Ammon's horn (tissue), 1 donor: ENCODE results near the gene PTPN20.
"Not testable (repeated sequence)": the region's sequence is repeated elsewhere in the genome, so short reads cannot be mapped to it uniquely, and the experiment has no call there.

ENCODE experiments used
- DNase-seq: peaks from one replicate; pipeline ENCODE4 v3.0.0-alpha.2; 2016; ENCODE audit warnings: low spot score

PTPN20 gene, protein sequence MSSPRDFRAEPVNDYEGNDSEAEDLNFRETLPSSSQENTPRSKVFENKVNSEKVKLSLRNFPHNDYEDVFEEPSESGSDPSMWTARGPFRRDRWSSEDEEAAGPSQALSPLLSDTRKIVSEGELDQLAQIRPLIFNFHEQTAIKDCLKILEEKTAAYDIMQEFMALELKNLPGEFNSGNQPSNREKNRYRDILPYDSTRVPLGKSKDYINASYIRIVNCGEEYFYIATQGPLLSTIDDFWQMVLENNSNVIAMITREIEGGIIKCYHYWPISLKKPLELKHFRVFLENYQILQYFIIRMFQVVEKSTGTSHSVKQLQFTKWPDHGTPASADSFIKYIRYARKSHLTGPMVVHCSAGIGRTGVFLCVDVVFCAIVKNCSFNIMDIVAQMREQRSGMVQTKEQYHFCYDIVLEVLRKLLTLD

DNA sequence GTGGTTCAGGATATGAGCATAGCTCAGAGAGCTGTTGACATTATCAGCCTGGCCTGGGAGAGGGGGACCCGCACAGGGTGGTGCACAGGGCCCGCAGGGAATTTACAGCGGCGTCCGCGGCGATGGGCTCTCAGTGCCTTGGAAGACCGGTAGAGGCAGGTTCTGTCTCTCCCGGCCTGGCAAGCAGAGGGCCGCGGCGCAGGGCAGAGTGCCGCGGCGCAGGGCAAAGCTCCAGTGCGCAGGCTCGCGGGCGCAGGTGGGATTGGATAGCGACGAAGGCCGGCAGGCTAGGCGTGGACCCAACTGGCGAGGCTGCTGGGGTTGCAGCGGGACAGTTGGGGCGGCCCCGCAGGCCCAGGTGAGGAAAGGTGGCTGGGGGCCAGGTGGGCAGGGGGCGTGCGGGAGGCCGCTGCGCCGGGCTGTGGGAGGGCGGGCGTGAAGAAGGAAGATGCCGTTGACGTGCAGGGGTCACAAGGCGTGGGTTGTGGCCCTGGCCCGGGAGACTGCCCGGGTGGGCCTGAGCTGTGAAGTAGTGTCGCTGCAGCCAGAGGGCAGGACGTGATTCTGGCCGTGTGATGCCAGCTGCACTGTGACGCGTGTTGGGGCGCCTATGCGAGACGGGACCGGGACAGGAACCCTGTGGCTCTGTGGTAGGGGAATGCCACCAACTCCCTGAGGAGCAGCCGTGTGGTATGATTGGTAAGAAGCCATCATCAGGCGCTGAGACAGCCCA, at the start of gene PTPN20:
Gene PTPN20 (plus strand): TSS at position 285 of the 733 bp plus-strand sequence. CDS start 21,072 bp downstream, outside the sequence.
- DNase-seq = peak; percentile 2

DNA sequence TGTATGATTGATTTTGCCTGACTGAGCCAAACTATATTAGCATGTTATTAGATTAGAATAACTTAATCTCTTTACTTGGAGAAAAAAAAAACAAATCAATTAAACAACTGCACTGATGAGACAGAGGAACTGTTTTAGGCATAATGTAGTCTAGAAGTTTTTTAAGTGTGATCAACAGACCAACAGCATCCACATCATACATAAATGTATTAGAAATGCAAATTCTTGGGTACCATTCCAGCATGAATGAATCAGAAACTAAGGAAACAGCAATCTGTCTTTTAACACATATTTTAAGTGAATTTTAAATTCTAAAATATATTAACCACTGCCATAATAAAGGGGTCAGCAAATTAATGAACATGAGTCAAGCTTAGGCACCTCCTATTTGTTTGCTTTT, 41.5 kb upstream of the PTPN20 start:
- not testable (repeated sequence) for DNase-seq

DNA sequence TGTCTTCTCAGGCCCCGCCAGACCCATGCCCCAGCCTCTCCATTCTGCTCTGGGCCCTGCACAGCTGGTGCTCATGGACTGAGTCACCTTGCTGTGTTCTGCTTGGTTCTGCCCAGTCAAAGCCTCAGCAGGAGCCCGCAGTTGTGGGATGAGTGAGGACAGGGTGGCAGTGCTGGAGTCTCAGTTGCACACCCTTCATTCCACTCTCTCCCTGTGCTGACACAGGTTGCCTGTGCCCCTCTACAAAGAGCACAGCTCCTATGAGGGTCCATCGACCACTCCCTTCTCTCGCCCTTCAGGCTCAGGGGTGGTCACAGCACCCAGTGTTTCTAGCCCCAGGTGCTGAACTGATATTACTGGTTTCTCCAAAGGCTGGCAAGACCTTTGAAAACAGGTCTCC, 39.6 kb upstream of the PTPN20 start:
- not testable (repeated sequence) for DNase-seq

DNA sequence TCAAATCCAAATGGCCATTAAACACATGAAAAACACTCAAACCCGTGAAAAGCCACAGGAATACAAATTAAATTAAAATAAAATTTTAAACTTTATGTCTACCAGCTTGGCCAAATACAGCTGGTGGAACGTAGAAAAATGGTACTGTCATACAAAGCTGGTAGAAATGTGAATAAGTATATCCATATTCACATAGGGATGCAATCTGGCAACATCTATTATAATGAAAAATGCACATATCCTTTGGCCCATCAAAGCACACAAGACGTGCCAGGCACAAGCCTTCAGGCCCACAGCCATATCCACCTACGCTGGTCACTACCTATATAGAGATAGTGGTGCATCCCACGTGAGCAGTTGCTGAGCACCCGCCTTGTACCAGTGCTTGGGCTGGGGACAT, 35.9 kb upstream of the PTPN20 start:
- not testable (repeated sequence) for DNase-seq

DNA sequence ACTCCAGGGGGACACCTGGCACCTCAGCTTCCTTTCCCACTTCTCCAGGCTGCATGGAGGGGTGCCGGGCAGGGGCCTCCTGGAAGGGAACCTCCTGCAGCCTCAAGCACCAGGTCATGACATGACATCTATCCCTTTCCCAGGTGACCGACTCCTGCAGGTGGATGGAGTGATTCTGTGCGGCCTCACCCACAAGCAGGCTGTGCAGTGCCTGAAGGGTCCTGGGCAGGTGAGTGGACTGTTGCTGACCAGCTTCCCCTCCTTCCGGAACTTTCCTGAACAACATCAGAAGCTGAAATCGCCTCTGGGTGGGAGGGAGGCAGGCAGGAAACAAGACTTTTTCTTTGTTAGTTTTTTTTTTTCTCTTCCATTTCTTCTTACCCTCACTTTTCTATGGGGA, 34.5 kb upstream of the PTPN20 start:
- DNase-seq = not testable (repeated sequence)

DNA sequence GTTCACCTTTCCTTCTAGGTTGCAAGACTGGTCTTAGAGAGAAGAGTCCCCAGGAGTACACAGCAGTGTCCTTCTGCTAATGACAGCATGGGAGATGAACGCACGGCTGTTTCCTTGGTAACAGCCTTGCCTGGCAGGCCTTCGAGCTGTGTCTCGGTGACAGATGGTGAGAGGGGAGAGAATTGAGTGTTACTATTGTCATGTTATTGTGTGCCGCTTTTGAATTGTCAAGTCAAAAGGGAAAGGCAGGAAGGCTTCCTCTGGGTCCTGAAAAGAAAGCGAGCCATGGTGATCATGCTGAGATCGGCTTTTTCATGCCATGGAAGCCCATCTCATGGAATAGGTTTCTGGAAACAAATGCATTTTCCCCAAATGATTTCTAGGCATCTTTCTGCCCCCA, 32.5 kb upstream of the PTPN20 start:
- DNase-seq = peak; percentile 71

DNA sequence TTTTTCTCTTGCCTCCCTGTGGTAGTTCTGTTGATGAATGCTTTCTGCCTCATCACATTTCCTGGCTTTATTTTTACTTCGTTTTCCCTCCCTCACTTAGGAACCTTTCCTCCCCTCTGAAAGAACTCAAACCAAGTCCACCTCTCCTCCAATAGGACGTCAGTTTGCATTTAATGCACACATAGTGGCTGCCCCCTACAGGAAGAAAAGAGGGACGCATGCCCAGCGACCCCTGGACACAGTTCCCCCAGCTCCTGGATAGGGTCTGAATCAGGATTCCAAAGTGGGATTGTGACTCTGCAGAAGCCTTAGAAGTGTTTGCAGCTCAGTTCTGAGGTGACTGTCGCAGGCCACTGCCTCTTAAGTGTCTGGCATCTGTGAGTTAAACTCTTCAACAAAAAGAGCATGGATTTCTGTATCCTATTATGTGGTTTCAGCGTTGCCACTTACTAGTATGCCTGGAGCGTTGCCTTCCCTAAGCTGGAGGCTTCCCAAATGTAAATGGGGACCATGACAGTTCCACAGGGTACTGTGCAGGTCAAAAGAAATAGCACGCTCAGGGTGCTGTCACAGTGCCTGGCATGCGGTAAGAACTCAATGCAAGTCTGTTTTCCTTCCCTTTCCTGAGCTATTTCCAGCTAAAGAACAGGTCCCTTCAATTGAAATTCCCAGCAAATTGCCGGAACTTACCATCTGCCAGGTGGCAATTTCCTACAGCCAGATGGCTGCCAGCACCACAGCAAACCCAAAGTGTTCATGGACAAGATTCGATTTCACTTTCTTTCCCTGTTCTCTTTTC, 20.2 kb upstream of the PTPN20 start:
- peak; percentile 14 for DNase-seq

DNA sequence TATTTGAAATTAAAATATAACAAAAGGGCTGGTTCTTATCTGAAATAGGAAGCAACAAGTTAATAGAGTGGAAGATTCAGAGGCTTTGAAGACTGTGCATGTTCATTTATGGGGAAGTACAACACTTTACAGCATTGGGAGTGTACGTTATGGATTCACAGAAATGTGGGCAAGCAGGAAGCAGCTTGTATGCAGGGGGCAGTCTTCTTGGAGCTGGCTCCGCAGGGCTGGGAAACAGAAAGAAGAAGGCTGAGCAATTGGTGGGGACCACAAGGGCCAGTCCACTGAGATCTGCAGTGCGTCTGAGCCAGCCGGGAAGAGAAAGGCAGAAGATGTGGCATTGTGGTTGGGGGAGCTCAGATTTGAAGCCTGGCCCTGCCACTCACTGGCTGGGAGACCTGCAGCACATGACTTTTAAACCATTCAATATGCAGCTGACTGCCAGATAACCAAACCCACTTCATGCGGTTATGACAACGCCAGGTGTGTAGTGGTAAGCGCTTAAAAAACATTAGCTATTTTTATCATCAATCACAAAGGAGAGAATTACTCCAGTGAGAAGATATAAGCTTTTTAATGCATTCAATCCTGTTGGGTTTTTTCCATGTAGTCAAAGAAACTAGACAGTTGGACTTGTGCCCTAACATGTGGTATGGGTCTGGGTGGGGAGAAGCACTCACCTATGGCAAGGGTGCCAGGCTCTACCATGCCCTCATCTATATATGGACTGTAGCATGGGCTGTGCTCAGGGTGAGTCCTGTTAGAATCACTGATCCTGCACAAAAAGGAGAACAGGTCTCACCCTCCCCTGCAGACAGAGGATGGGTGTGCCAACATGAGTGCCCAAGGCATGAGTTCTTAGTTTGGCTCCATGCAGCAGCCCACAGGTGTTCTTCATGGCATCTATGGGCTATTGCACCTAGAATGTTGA, 14.2 kb upstream of the PTPN20 start:
- not testable (repeated sequence) for DNase-seq

DNA sequence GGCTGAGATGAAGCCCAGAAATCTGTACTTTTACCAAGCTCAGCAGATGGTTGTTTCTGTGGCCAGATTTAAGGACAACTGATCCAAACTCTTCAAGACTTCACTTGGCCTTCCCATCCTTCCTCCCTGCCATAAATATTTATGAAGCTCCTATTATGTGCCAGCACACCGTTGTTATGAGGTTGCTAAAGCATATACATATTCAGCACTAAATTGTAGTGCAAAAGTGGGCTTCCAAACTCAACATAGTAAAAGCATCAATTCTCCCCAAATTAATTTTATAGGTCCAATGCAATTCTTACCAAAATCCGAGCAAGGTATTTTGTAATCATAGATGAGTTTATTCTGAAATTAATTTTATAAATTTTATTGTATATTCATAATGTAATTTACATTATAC, 10.0 kb upstream of the PTPN20 start:
- DNase-seq = not testable (repeated sequence)

DNA sequence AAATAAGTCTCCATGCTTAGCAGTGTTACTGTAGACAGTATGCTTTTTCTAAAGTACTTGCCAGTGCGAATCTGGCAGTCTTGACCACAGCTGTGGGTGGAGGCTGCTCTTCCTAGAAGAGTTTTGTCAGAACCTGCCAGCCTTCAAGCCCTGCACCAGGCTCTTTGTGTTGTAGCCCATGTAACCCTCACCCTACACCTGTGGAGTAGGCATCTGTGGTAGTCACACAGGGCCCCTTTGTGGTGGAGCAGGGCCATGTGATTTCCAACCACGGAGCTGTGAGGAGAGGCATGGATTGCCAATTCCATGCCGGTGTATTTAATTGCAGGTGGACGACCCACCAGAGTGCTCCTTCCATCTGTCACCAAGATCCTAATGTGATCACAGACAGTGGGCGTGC, 7.4 kb upstream of the PTPN20 start:
- not testable (repeated sequence) for DNase-seq

DNA sequence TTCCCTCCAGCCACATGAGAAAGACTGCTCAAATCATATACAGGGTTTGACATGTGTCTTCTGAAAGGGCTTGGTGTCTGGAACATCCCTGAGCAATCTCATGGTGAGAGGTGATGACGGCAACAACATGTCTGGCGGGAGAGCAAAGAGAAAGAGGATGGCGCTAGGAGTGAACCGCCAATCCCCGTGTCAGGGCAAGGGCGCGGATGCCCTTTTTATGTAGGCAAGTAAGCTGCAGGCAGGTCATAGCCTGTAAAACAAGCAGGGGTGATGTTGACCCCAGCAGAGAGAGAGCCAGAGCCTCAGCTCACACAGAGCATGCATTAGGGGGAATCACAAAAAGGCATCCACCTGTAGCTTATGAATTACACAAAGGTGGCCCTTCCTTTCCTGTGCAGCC, 4.9 kb upstream of the PTPN20 start:
- DNase-seq = not testable (repeated sequence)

DNA sequence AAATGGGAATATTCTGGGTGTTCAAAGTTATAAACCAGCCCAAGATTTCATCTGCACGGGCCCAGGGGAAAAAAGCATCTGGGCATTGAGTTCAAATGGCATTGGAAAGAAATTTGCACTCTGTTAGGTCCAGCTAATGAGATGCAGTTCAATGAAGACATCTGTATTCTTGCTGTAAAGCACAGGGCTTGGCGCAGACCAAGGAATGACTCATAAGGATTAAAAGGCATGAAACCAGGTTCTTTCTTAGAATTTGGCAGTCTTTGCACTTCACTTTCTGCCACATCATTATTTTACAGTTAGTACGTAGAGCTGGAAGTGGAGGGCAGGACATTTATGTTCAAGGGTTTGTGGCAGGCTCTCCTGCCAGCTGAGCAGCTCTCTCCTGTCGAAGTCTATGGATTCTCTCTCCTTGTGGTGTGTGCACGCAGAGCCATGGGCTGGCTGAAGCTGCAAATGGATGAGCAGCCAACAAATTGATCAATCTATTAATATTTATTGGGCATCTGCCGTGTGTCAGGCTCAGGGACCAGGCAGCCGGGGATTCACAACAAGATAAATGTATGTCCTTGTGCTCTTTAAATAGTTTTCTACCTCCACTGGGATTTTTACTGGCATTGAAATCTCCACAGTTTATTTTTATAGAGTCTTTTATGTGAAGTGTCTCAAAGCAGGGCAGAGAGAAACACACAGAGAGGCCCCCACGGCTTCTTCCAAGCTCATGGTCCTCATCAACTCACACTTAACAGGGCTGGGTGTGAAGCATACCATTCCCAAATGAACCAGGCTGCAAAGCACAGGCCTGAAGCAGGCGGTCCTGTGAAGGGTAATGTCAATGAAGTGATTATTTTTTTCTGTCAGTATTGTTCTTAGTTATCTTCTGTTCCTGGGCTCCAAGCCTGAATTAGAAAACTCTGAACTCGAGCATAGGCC, 3.8 kb upstream of the PTPN20 start:
- DNase-seq = not testable (repeated sequence)

DNA sequence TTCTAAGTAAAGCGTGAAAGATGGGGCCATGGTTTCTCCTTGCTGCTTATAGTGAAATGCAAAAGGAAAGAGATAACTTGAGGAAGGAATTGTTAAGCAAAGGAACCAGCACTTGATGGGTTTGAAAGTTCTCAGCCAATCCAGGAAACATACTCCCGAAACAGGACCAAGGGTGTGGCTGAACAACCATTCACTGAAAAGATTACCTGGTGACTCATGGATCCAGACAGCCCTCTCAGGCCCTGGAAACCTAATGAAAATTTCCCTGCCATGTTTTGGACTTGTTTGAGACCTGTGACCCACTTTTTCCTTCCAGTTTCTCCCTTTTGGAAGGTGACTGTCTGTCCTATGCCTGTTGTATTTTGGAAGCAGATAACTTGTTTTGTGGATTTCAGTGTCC, 11.3 kb downstream of the PTPN20 start:
- not testable (repeated sequence) for DNase-seq

DNA sequence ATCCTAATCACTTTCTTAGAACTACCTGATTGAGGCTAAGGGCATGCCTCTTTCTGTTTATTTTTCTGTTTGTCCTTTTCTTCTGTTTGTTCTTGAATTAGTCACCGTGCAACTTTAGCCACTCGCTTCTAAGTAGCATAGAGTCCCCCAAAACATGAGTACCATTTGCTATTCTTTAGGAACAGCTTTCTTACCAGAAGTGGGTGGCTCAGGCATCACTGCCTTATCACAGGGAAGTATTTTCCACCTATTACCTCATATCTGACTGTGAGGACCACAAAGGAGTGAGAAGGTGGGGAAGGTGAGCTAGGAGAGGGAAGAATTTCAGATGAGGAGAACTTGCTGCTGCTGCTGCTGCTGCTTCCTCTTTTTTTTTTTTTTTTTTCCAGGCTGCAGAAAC, 13.9 kb downstream of the PTPN20 start:
- DNase-seq = not testable (repeated sequence)

DNA sequence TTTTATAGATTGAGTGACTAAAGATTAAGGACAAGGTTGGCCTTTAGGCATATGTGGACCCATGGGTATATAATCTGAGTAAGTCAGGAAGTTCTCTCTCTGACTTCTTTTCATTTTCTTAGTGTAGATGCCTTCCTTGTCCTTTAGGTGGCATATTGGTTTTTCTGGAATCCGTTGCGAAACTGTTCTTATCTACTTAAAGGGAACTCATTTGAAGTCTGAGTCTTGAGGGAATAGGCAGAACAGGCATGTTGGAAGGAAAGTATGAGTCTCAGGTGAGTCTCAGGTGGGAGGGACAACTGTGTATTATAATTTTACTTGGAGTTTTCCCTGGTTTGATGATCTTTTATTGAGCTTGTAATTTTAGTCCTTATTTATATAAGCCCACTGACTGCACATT, 14.6 kb downstream of the PTPN20 start:
- DNase-seq = not testable (repeated sequence)

DNA sequence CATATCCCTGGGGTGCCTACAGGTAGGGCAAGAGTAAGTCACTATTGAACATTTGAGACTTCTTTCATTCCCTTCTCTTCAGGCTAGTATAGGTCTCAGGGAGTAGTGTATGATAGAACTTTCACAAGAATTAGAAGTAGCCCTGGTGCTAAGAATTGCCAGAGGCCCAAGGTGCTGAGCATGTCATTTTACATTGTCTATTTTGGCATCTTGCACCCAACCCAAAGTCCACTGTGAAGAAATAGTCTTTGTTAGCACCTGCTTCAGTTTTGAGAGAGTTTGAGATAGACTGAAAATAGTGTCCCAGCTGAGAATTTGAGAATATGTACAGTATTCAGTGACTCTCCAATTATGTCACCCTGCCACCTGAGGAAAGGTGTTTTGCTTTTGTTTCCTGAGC, 17.6 kb downstream of the PTPN20 start:
- DNase-seq = not testable (repeated sequence)

DNA sequence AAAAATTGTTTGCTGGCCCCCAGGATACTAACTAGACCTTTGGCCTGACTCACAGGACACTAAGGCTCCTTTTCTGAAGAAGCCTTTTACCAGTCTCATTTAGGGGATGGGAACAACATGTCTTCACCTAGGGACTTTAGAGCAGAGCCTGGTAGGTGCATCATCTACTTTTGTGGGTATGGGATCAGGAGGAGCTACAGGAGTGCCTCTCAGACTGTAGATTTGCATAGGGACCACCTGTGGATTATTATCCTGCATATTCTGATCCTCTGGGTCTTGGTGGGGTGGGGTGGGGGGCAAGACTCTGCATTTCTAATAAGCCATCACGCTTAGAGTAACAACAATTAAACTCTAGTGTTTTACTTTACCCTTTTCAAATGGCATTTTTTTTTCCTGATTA, 21.2 kb downstream of the PTPN20 start:
- DNase-seq = not testable (repeated sequence)

DNA sequence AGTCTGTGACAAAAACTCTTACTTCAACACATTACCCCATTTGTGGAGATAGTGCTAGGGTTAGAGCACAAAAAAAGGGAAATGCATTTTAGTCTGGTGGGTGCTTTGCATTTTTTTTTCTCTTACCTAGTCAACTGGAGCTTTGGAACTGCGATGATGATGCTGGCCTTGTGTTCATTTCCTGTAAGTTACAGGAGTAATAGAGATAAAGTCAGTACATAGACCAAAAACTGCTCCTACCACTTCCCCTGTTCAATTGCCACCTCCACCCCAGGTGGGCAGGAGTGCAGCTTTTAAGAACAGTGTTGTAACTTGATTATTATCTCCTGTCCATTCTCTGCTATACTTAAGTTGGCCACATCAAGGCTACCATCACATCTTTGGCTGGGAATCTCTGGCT, 29.9 kb downstream of the PTPN20 start:
- not testable (repeated sequence) for DNase-seq

DNA sequence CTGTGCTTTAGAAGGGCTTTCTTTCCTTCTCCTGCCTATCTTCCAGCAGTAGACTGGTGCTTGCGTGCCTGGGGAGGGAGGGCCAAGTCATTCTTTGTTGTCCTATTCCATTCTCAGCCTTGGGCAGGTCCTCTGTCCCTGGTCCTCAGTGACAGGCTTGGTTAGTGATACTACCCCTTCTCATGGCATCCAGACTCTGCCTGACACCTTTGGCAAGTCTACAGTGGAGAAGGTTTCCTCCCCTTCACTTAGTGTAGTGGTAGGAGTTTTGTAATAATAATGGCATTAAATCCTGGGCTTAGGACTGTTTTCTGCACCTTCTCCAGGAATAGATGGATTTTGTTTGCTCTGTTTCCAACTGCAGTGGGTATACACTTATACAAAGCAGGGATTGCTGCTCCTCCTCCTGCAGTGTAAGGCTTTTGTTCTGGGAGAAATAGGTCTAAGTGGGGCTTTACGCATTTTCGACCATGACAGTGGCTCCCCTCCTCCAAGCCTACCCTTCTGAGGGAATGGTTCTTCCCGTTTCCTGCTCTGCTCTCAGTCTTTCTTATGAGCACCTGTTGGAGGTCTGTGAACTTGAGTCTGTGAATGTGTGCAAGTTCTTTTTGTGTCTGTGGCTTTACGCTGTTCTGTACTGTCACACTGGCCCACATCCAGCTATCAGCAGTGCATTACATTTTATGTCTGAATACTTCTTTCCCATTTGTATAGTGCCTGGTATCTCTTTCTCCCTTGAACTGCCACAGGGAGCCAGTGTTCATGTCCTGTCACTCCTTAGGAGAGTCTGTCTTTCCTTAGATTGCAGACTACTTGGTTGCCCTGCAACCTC, 37.7 kb downstream of the PTPN20 start:
- peak; percentile 1 for DNase-seq
